ENCODE results near the gene TGFBI.
A peak's percentile ranks its signal among the peaks of the same experiment; 100 is the strongest.

TGFBI gene

DNA sequence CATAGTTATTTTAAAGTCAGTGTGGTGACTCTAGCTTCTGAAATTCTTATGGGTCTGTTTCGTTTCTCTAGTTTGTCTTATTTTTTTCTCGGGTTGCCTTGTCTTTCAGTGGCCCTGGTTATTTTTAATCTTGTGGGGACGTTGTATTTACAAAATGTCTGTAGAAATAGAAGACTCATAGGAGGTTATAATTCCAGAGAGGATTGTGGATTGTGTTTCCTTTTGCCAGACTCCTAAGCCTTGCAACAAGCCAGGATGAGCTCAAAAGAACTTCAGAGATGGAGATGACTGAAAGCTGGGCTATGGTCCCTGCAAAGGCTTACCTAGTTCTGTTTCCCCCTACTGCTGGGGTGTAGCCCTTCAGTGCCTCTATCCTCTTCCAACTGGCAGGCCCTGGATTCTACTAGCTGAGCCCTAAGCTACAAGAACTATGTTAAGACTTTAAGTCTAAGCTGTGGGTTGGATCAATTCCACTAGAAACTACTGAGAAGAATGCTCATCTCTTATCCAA is 41.8 kb upstream of the TGFBI start:
- TF ChIP-seq, protein P1, sequence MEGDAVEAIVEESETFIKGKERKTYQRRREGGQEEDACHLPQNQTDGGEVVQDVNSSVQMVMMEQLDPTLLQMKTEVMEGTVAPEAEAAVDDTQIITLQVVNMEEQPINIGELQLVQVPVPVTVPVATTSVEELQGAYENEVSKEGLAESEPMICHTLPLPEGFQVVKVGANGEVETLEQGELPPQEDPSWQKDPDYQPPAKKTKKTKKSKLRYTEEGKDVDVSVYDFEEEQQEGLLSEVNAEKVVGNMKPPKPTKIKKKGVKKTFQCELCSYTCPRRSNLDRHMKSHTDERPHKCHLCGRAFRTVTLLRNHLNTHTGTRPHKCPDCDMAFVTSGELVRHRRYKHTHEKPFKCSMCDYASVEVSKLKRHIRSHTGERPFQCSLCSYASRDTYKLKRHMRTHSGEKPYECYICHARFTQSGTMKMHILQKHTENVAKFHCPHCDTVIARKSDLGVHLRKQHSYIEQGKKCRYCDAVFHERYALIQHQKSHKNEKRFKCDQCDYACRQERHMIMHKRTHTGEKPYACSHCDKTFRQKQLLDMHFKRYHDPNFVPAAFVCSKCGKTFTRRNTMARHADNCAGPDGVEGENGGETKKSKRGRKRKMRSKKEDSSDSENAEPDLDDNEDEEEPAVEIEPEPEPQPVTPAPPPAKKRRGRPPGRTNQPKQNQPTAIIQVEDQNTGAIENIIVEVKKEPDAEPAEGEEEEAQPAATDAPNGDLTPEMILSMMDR (IDR thresholded peaks at IDR 0.05; ENCODE audit: control insufficient read depth, extremely low read depth, insufficient read depth) = no peak
- DNase-seq (ENCODE audit: low read depth) = no peak
- H3K4me3 ChIP-seq (ENCODE audit: low read depth, low read length) = no peak overlapping the region

- no peak overlapping the region for H3K4me3 ChIP-seq (ENCODE audit: low read depth, low read length)
- DNase-seq (ENCODE audit: low read depth) = no peak
- TF ChIP-seq, protein P1 (IDR thresholded peaks at IDR 0.05; ENCODE audit: control insufficient read depth, extremely low read depth, insufficient read depth) = no peak
Observed at GRCh38 chr5:135988546-135988945, 40.2 kb upstream of the TGFBI start.

GRCh38 chr5:135989686-135990085 is 39.1 kb upstream of the TGFBI start:
- TF ChIP-seq, protein P1 (IDR thresholded peaks at IDR 0.05; ENCODE audit: control insufficient read depth, extremely low read depth, insufficient read depth) = 0 out of 2 replicates have a peak, but pooled peaks have one; percentile 22
- H3K4me3 ChIP-seq (ENCODE audit: low read depth, low read length) = no peak overlapping the region
- DNase-seq (ENCODE audit: low read depth) = no peak

GRCh38 chr5:135990528-135991255 is 38.1 kb upstream of the TGFBI start:
- no peak overlapping the region for H3K4me3 ChIP-seq (ENCODE audit: low read depth, low read length)
- no peak for DNase-seq (ENCODE audit: low read depth)
- TF ChIP-seq, protein P1 (IDR thresholded peaks at IDR 0.05; ENCODE audit: control insufficient read depth, extremely low read depth, insufficient read depth) = no peak

- H3K4me3 ChIP-seq (ENCODE audit: low read depth, low read length) = no peak overlapping the region
- TF ChIP-seq, protein P1 (IDR thresholded peaks at IDR 0.05; ENCODE audit: control insufficient read depth, extremely low read depth, insufficient read depth) = no peak
- DNase-seq (ENCODE audit: low read depth) = no peak
Observed at GRCh38 chr5:135991429-135991828, 37.4 kb upstream of the TGFBI start.

DNA sequence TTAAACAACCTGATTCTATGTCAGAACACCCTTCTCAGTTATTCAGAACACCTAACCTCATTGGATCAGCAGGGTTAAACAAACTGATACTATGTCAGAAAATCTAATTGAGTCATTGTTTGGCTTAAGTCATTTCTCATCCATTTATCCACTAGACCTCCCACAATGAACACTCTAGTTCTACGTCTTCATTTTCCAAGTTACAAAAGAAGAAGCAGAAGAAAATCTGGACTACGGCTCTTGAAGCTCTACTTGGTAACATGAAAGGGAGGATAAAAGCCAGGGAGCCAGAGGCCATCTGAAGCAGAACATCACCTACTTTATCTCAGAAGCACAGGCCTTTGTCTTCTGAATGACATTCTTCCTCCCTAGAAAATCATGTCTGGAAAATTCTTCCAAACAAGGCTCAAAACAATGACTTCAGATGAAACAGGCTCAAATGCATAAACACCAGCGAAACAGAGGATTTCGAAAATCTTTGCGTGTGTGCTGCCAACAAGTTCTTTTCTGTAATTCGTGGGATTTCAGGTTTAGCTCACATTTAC is 35.4 kb upstream of the TGFBI start:
- no peak for DNase-seq (ENCODE audit: low read depth)
- no peak overlapping the region for H3K4me3 ChIP-seq (ENCODE audit: low read depth, low read length)
- TF ChIP-seq, protein P1 (IDR thresholded peaks at IDR 0.05; ENCODE audit: control insufficient read depth, extremely low read depth, insufficient read depth) = no peak
